Measurements from ENCODE around the gene DGLUCY.

DNA sequence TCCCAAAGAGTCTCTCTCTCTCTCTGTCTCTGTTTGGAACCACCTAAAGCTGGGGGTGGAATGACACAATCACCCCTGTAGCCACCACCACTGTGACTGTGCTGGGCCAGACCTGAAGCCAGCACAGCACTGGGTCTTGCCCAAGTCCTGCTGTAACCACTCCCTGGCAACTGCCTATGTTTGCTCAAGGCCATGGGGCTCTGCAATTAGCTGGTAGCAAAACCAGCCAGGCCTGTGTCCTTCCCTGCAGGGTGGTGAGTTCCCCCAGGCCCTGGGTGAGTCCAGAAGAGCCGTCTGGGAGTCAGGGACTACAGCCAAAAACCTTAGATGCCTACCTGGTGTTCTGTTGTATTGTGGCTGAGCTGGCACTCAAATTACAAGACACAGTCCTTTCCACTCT is 50.8 kb downstream of the DGLUCY start:
- TF ChIP-seq POLR2AphosphoS5 (IDR thresholded peaks at IDR 0.05; ENCODE audit: low read depth, low read length) (no peak), POLR2A (IDR thresholded peaks at IDR 0.05; ENCODE audit: low read depth, low read length) (no peak)

All from GM12891 (cell line).